Measurements from ENCODE around the gene STK17B. TPM values are rescaled to one million over a fixed set of nuclear protein-coding genes. Genes with fewer than 3 reads are reported as not detected.

Gene STK17B
- total RNA-seq, 1 donor from 2014 or later = 42.6 TPM

- DNase-seq (ENCODE audit: low read depth) (no peak), FAIRE-seq (no peak)
- Mint-ChIP-seq H3K27ac (ENCODE audit: unreplicated experiment) (no peak overlapping the region), H3K4me3 (ENCODE audit: unreplicated experiment) (no peak overlapping the region), H3K9me3 (ENCODE audit: unreplicated experiment) (peaks cover 43% of the 10 kb centered on the region), H3K27me3 (ENCODE audit: low read depth, unreplicated experiment) (no peaks in the 10 kb centered on the region), H3K4me1 (ENCODE audit: low read depth, unreplicated experiment) (peaks cover 7% of the 10 kb centered on the region), H3K36me3 (ENCODE audit: low read depth, unreplicated experiment) (peaks cover 36% of the 10 kb centered on the region)
- no peak overlapping the region for H3K27ac ChIP-seq (ENCODE audit: low read depth, low read length)
- H2AFZ ChIP-seq (ENCODE audit: low read depth, low read length) = no peak overlapping the region
- H3K9me3 ChIP-seq (ENCODE audit: insufficient read depth, low read depth, low read length) = peaks cover 27% of the 10 kb centered on the region
- H3K4me2 ChIP-seq (ENCODE audit: low read length) = no peak overlapping the region
- no peak overlapping the region for H3K9ac ChIP-seq (ENCODE audit: low read length)
- no peaks in the 10 kb centered on the region for H4K20me1 ChIP-seq (ENCODE audit: insufficient read depth, low read length)
- no peaks in the 10 kb centered on the region for H3K27me3 ChIP-seq (ENCODE audit: insufficient read depth, low read length)
- H3K4me1 ChIP-seq (ENCODE audit: insufficient read depth, low read length) = no peaks in the 10 kb centered on the region
- peaks cover 5% of the 10 kb centered on the region for H3K36me3 ChIP-seq (ENCODE audit: insufficient read depth, low read length)
- H3K79me2 ChIP-seq (ENCODE audit: insufficient read depth, low read length) = no peaks in the 10 kb centered on the region
- no peak for TF ChIP-seq EZH2 (IDR thresholded peaks at IDR 0.05; ENCODE audit: insufficient read depth, low read length)
- TF ChIP-seq CTCF (IDR thresholded peaks at IDR 0.05; ENCODE audit: insufficient read depth, low read depth, low read length) = no peak
- H3K4me3 ChIP-seq (ENCODE audit: insufficient read depth, low read depth, low read length) = no peak overlapping the region
Observed at GRCh38 chr2:196130039-196130825, 41.1 kb downstream of the STK17B start.

- Mint-ChIP-seq H3K27me3 (ENCODE audit: low read depth, unreplicated experiment) (no peaks in the 10 kb centered on the region), H3K4me1 (ENCODE audit: low read depth, unreplicated experiment) (peaks cover 9% of the 10 kb centered on the region), H3K36me3 (ENCODE audit: low read depth, unreplicated experiment) (peaks cover 30% of the 10 kb centered on the region), H3K4me3 (ENCODE audit: unreplicated experiment) (no peak overlapping the region), H3K27ac (ENCODE audit: unreplicated experiment) (no peak overlapping the region), H3K9me3 (ENCODE audit: unreplicated experiment) (peaks cover 39% of the 10 kb centered on the region)
- no peaks in the 10 kb centered on the region for H3K79me2 ChIP-seq (ENCODE audit: insufficient read depth, low read length)
- no peaks in the 10 kb centered on the region for H3K27me3 ChIP-seq (ENCODE audit: insufficient read depth, low read length)
- H3K9ac ChIP-seq (ENCODE audit: low read length) = no peak overlapping the region
- no peak for FAIRE-seq
- H3K4me3 ChIP-seq (ENCODE audit: insufficient read depth, low read depth, low read length) = no peak overlapping the region
- TF ChIP-seq EZH2 (IDR thresholded peaks at IDR 0.05; ENCODE audit: insufficient read depth, low read length) (no peak), CTCF (IDR thresholded peaks at IDR 0.05; ENCODE audit: insufficient read depth, low read depth, low read length) (no peak)
- DNase-seq (ENCODE audit: low read depth) = no peak
- no peaks in the 10 kb centered on the region for H4K20me1 ChIP-seq (ENCODE audit: insufficient read depth, low read length)
- H3K4me1 ChIP-seq (ENCODE audit: insufficient read depth, low read length) = peaks cover 6% of the 10 kb centered on the region
- H2AFZ ChIP-seq (ENCODE audit: low read depth, low read length) = no peak overlapping the region
- no peak overlapping the region for H3K4me2 ChIP-seq (ENCODE audit: low read length)
- no peak overlapping the region for H3K27ac ChIP-seq (ENCODE audit: low read depth, low read length)
- H3K9me3 ChIP-seq (ENCODE audit: insufficient read depth, low read depth, low read length) = peaks cover 27% of the 10 kb centered on the region
- H3K36me3 ChIP-seq (ENCODE audit: insufficient read depth, low read length) = no peaks in the 10 kb centered on the region
Observed at GRCh38 chr2:196128749-196129148, 42.6 kb downstream of the STK17B start.

GRCh38 chr2:196125596-196125995 is 45.8 kb downstream of the STK17B start:
- H3K36me3 Mint-ChIP-seq (ENCODE audit: low read depth, unreplicated experiment) = peaks cover 4% of the 10 kb centered on the region
- peak; percentile 16 for DNase-seq (ENCODE audit: low read depth)
- Histone ChIP-seq H3K4me1 (ENCODE audit: insufficient read depth, low read length) (peaks cover 15% of the 10 kb centered on the region), H2AFZ (ENCODE audit: low read depth, low read length) (no peak overlapping the region), H3K79me2 (ENCODE audit: insufficient read depth, low read length) (no peaks in the 10 kb centered on the region), H3K9ac (ENCODE audit: low read length) (no peak overlapping the region), H3K9me3 (ENCODE audit: insufficient read depth, low read depth, low read length) (peaks cover 11% of the 10 kb centered on the region), H4K20me1 (ENCODE audit: insufficient read depth, low read length) (no peaks in the 10 kb centered on the region), H3K4me2 (ENCODE audit: low read length) (no peak overlapping the region), H3K27ac (ENCODE audit: low read depth, low read length) (no peak overlapping the region), H3K4me3 (ENCODE audit: insufficient read depth, low read depth, low read length) (no peak overlapping the region), H3K27me3 (ENCODE audit: insufficient read depth, low read length) (no peaks in the 10 kb centered on the region), H3K36me3 (ENCODE audit: insufficient read depth, low read length) (no peaks in the 10 kb centered on the region)
- H3K4me1 Mint-ChIP-seq (ENCODE audit: low read depth, unreplicated experiment) = peaks cover 20% of the 10 kb centered on the region
- H3K27me3 Mint-ChIP-seq (ENCODE audit: low read depth, unreplicated experiment) = no peaks in the 10 kb centered on the region
- H3K4me3 Mint-ChIP-seq (ENCODE audit: unreplicated experiment) = no peak overlapping the region
- H3K9me3 Mint-ChIP-seq (ENCODE audit: unreplicated experiment) = peaks cover 17% of the 10 kb centered on the region
- H3K27ac Mint-ChIP-seq (ENCODE audit: unreplicated experiment) = no peak overlapping the region
- no peak for FAIRE-seq
- no peak for TF ChIP-seq EZH2 (IDR thresholded peaks at IDR 0.05; ENCODE audit: insufficient read depth, low read length)
- no peak for TF ChIP-seq CTCF (IDR thresholded peaks at IDR 0.05; ENCODE audit: insufficient read depth, low read depth, low read length)
